ENCODE measurements around the gene RPRD1B.

RPRD1B gene

DNA sequence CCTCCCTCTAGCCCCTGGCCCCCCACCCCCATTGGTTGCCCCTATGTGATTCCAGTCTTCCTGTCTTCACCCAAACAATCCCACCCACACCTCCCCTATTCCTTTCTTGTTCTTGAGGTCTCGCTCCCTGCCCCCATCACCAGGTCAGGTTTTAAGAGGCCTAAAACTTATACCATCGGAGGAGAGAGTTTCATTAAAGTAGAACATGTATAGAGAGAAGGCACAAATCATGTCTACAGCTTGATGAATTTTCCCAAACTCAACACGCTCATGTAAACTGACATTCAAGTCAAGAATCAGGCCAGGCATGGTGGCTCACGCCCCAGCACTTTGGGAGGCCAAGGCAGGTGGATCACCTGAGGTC lies 87.1 kb downstream of the RPRD1B start:
- DNase-seq (ENCODE audit: low read depth in 3 of 3), result no peak

DNA sequence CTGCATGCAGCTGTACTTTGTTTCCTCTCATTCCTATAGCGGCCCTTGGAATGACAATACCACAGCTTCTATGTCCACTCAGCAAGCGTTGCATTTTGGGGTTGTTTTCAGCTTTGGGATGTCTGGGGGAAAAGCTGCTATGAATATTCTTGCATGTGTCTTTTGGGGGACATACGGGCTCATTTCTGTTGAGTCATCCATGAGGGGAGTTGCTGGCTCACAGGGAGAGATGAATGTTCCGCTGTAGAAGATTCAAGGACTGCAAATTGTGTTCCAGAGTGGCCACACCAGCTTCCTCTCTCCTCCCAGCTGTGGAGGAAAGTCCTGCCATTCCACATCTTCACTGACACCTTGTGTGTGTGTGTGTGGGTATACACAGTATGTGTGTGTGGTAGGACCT lies 88.2 kb downstream of the RPRD1B start:
- DNase-seq (ENCODE audit: low read depth in 3 of 3), result no peak

DNA sequence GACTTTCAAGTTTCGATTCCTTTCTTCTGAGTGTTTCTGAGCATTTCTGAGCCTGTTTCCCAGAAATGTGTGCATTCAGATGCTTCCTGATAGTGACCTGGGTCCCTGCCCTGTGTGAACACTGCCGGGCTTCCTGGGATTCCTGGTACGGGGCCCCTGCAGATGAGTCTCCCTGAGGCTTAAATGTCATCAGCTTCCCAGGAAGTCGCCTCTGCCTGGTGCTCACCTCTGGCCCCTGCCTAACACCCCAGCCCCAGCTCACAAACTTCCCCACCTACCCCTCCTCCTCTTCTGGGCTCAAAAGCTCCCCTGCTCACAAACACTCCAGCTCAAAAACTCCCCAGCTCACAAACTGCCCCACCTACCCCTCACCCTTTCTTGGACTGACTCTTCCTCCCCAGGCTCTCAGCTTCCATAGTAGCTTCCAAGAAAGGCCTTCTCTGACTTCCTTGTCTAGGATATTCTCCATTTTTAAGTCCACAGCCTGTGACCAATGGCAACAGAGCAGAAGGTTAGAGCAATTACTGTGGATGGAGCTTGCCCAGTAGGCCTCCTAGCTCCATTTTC lies 89.6 kb downstream of the RPRD1B start:
- no peak for DNase-seq (ENCODE audit: low read depth in 3 of 3)

DNA sequence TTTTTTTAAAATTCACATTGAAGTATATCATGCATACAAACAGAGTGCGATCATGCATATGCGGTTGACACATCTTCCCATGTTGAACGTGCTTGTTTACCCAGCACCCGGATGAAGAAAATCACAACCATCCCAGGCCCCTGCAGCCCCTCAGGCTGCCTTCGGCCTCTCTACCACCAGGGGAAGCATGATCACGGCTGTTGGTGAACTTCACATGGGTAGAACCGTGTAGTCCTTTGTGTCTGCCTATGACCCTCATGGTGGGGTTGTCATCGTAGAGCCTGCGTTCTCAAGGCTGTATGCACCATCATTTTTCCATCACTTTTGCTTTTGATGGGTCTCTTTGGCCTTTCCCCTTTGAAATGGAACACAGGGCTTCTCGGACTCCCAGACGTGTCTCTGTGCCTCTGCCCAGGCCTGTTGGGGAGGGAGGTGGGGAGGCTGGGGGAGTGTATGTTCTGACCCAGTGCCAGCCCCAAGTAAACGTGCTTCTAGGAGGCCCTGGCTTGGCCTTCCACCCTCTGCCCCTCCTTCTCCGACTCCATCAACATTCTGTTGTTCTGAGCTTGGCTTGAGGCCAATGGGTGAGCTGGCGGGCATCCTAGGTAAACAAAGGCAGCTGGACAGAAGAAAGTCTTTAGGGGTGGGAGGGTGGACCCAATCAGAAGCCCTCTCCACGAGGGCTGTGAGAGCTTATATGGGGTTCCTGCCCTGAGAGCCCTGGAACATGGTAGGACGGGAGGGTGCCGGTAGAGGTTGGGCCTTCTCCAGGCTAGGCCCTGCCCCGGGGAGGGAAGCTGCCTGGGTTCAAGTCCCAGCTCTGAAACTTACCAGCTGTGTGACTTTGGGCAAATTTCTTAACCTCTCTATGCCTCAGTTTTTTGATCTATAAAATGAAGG lies 91.9 kb downstream of the RPRD1B start:
- DNase-seq (ENCODE audit: low read depth in 3 of 3), result no peak

DNA sequence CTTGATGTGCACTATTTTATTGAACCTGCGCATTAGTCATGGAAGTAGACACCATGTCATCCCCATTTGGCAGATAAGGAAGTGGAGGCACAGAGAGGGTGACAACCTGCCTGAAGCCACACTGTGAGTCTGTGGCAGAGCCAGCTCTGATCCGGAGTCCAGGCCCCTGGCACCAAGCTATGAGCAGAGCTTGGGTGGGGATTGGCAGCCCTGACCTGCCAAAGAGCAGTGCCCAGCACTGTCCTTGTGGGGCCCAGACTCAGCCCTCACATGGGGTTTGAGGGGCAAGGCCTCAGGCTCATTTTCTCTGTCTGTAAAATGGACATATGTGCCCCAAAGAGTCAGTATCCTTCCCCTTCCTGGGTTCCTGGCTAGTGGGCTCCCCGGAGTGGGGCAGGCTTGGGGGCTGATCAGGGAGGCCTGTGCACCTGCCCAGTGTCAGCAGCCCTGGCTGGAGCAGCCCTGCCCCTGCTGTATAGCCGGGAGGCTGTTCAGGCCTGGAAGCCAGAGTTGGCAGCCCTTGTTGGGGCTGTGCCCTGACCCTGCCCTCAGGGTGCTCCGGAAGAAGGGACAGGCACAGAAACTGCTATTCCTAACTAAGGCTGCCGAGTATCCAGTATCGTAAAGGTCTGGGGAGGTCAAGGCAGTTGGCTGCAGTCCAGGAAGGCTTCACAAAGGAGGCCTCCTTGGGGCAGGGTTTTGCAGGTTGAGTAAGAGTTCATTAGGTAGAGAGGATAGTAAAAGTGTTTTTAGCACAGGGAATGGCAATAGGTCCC lies 92.8 kb downstream of the RPRD1B start:
- DNase-seq (ENCODE audit: low read depth in 3 of 3), result no peak

DNA sequence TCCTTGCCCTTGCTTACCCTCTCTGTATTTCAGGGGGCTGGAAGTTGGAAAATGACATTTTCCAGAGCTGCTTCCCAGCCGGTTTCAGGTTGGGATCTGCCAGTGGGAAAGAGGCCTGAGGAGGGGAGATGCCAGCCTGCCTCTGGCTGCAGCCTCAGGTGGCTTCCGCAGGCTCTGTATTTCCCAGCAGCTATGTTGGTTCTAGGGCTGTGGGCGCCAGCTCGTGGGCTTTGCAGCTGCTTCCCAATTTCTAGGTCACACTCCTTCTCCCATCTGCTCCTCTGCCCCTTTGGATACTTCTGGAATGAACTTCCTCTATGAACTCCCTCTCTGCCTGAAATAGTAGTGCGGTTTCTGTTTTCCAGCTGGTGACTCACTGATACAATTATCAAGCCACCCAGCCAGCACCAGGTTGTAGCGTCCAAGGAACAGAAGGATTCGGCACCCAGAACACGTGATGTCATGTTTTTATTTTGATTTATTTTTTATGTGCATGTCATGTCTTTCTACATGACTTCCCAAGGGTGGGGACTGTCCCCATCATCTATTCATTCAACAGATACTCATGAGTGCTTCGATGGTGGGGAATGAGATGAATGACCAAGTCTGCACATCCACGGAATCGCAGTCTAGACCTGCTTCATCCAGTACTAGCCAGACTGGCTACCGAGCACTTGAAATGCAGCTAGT lies 93.5 kb downstream of the RPRD1B start:
- DNase-seq (ENCODE audit: low read depth in 3 of 3), result no peak

DNA sequence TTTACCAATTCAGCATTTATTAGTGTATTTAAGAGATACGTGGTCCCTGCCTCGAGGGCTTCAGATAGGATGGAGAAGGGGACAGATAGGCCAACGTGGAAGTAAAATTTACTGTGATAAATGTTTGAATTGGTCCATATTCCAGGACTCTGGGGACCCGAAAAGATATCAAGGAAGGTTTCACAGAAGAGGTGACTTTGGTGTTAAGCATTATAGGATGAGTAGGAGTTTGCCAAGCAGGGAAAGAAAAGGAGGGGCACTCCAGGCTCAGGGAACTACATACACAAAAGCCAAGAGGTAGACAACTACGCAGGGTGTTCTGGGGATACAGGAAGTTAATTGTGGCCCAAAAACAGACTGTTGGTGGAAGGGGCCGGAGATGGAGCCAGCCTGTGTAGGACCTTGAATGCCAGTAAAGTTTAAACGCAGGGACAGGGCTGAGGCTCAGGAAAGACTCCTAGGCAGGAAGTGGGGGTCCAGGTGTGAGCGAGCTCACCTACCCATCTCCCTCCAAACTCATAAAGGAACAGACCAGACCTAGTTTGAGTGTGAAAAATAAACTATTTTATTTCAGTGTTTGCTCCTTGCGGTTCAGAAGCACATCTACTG lies 94.5 kb downstream of the RPRD1B start:
- no peak for DNase-seq (ENCODE audit: low read depth in 3 of 3)

DNA sequence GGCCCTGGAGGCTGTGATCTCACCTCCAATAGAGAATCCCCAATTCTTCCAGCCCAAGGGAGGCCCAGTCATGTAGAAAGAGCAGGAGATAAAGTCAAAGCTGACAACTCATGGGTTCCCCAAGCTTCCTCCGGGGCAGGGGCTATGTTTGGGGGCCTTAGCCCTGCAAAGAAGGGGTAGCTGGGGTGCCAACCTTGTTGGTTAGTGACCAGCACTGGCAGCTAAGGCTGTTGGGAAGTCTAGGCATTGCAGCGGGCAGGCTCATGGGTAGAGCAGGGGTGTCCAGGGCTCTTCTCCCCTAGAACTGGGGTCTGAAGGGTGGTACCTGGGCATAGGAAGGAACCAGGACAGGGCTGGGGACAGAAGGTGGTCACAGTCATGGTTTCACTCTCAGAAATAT lies 95.1 kb downstream of the RPRD1B start:
- DNase-seq (ENCODE audit: low read depth in 3 of 3), result no peak

DNA sequence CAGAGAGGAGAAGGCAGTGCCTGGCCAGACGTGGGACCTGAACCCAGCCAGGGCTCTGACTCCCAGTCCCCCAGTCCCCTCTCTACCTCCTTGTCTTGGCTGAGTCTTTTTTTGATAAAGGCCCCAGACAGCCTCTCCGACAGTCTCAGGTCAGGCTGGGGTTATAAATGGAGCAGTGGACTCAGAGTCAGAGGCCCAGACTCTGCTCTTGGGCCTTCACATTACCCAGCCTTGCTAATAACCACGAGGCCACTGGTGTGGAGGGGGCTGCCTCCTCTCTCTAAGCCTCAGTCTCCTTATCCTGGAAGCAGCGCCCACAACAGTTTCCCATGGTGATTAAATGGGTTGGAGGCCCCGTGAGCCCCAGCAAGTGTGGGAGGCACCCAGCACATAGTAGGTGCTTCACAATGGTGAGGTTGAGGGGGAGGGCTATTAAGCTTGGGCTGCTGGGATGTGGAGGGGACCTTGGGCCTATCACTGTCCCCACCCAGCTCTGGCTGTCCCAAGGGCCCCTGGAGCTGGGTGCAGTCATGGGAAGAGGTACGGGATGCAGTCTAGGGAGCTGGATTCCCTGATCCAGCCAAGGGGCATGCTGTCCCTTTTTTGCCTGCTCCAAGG lies 95.8 kb downstream of the RPRD1B start:
- DNase-seq (ENCODE audit: low read depth in 3 of 3), result no peak

DNA sequence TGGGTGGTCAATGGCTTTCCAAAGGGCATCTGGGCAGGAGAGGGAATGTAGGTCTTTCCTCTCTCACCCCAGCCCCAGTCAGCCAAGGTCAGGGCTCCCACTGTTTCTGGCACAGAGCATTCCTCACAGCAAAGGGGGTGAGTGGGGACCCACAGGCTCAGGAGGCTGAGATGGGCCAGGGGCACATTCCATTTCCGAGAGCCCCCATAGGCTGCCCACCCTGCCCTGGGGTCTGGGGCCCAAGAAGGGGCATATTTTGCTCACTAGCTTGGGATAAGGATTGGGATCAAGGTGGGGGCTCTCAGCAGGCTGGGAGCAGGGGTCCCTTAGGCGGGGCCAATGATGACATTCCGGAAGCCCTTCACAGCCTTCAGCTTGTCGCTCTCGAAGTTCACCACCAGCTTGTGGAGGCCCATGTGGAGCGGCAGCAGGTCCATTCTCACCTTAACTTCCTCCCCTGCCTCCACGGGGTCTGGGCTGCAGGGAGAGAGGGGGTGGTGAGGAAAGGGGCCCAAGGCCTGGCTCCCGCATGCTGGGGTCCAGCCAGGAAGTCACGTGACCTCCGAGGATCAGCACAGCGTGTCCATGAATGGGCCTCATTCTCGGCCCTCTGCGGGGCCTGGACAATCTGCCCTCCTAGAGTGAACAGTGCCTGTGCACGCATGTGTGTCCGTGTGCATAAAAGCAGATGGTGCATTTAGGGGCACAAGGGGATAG lies 96.5 kb downstream of the RPRD1B start:
- no peak for DNase-seq (ENCODE audit: low read depth in 3 of 3)

DNA sequence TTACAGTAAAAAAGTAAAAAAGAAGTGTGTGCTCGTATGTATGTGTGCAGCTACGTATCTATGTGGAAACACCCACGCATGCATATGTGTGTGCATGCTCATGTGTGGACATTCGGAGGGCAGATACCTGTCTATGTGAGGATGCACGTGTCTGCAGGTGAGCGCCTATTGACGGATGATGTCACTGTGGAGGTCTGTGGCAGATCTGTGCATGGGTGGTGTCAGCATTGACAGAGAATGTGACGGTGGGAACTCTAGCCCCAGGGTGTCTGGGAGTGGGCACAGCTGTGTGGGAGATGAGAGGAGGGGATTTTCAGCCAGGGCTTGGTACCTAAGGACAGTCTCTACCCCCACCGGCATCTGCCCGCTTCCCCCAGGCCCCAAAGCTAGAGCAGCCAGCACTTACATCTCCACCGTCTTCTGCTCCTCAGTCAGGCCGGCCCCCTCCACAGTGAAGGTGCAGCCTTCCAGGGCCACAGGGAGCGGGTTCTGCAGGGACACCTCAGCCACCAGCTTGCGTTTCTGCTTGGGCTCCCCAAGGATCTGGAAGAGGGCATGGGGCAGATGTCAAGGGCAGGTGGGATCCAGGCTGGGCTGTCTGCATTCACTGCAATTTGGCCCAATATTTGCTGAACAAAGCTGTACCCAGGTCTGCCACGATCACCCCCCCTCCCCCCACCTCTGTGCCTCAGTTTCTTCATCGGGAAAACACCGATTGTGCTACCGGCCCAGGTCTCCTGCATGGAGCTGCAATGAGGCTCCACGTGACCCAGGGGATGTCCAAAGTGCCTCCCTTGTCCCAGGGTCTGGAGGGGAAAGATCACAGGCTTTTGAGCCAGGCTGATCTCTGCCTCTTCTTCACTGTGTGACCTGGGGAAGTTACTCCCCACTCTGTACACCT lies 97.4 kb downstream of the RPRD1B start:
- DNase-seq (ENCODE audit: low read depth in 3 of 3), result no peak

DNA sequence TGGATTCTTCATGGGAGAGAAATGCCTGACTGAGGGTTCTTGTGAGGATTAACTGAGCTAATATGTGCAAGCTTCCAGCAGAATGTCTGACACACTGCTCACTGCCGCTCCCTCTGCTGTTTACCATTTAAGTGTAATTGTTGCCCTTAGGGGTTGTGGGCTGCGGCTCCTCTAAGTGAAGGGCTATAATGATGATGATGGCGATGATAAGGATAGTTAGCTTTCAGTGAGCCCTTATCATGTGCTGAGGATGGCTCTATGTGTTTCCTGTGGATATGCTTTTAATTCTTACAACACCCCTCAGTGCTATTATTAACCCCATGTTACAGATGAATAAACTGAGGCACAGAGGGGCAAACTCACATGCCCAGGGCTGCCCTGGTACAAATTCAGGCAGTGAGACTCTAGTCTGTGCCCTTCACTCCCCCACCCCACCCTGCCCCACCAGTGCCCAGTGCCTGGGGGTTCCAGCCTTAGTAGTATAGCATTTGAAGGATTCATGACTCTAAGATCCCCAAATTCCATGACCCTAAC lies 98.1 kb downstream of the RPRD1B start:
- no peak for DNase-seq (ENCODE audit: low read depth in 3 of 3)

DNA sequence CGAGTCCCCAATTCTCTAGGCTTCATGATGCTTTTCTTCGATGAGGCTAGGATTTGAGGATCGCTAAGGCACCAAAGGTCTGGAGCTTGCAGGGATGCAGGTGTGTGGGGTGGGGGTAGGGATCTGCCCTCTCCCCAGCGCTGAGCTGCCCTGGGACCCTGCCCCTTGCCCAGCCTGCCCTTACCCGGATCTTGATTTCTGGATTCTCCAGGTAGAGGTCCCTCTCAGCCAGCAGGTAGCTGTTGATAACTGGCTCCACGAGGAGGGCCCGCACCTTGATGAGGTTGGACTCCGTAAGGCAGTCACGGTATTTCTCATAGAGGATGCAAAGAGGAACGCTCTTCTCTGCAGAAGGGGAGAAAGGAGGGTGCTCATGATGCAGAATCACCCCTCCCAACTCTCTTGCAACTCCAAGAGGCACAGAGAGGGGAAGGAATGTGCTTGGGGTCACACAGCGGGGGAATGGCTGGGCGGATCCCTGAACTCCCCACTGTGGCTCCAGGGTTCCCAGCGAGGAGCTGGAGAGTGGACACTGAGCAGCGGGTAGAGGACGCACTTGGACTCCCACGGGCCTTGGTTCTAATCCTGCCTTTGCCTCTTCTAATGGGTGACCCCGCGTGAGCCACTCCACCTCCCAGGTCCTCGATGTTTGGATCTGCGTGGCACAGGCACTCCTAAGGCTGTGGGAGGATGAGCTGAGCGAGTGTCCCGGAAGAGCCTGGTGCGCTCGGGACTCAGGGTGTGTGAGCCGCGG lies 98.8 kb downstream of the RPRD1B start:
- no peak for DNase-seq (ENCODE audit: low read depth in 3 of 3)

DNA sequence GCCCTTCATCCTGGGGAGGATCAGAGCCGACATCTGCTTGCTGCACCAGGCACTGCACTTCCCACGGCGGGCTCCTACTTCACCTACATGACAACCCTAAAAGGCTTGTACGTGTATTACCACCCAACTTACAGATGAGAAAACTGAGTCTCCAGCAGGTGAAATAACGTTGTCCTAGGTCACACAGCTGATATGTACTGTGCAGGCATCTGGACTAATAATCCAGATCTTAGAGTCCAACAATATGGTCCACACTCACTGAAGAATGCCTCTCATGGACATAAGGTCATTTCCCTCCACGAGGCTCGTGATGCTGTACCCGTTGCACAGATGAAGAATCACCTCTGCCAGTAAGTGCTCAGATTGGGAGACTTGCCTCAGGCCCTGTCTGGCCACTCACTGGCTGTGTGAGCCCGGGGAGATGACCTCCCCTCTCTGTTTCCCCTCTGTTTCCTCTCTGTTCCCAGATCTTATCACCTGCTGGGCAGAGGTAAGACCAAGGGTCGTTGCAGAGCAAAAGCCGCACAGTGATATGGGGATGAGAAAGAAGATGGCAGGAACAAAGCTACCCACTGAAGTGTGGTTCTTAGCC lies 99.5 kb downstream of the RPRD1B start:
- no peak for DNase-seq (ENCODE audit: low read depth in 3 of 3)

DNA sequence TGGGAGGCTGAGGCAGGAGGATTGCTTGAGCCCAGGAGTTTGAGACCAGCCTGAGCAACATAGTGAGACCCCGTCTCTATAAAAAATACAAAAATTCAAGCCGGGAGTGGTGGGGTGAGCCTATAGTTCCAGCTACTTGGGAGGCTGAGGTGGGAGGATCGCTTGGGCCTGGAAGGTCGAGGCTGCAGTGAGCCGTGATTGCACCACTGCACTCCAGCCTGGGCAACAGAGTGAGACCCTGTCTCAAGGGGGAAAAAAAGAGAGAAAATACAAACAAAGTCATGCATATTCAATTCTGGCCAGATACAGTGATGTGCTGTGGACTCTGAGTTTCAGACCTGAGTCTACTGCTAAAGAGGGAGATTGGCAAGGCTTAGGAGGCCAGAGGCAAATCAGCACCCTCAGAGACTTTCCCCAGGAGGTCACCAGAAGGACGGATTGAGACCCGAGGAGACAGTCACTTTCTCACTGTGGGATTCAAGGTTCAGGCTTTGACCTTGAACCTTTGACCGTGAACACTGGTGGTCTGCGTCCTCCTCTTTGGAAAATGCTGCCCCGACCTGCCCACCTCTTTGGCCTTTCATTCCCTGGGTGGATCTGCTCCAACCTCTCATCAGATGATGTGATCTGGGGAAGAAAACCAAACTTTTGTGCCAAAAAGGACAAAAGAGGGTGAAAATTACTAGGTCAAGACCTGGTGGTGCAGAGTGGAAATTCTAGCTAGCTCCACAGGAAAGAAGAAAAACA lies 100.3 kb downstream of the RPRD1B start:
- no peak for DNase-seq (ENCODE audit: low read depth in 3 of 3)

DNA sequence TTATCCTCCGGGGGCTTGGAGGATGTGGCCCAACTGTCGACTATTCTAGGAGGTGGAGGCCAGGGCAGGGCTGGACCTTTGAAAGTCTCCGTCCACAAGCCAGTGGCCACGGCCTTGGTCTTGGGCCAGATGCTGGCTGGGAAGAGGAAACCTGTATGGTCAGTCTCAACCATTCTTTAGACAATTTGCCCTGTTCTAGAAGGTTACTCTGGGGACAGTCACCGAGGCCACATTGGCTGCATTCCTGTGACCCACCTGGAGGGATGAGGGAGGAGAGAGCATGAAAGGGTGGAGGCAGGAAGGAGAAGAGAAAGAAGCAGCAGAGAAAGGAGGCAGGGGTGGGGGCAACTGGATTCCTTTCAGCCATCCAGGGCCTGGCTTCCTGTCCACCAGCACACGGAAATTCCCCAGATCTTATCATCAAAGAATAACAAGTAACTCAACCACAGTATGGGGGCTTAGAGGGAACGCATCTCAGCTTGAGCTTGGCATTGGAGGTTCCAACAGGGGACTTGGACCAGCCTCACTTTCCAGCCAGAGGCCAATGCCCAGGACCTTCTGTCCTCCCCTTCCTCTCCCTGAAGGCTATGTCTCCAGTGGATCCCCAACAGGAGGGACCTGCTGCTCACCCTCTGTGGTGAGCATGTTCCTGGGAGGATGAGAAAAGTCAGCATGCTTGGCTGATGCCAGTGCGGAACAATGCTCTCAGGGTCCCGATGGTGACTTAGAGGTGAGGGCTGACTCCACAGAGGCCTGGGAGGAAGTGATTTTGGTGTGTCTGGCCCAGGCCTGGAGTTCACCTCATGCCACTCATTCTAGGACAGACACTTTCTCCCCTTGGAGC lies 101.1 kb downstream of the RPRD1B start:
- no peak for DNase-seq (ENCODE audit: low read depth in 3 of 3)

DNA sequence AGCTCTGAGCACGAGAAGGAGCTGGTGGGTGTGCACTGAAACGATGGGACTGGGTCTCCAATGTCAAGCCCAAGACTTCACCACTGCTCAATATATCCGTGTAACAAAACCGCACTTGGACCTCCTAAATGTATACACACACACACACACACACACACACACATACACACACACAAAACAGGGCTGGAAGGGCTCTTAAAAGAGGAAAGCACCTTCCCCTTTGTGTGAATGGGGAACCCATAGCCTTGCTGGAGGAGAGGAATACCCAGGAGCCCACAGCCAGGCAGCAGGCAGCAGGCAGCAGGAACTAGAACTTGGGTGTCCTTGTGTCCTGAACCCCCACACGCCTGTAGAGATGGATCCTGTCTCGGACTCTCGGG lies 101.7 kb downstream of the RPRD1B start:
- DNase-seq (ENCODE audit: low read depth in 3 of 3), result no peak
